Thyroid gland (tissue), 4 donors: ENCODE measurements around the gene TBC1D22A.

ENCODE experiments used
- CTCF ChIP-seq, 6 experiments: fragments of 200-600 bp in 3 of 6; fragments of 450-650 bp in 3 of 6; sonication (generic) in 3 of 6; IDR thresholded peaks; one replicate each; pipeline ENCODE4 v1.5.1; 2016 to 2019; ENCODE audit warnings: antibody characterized with exemption in 6 of 6, mild to moderate bottlenecking in 2 of 6, inconsistent platforms in 1 of 6, moderate library complexity in 1 of 6
- POLR2A ChIP-seq, 2 donors: fragments of 450-650 bp; IDR thresholded peaks; one replicate each; pipeline ENCODE4 v1.6.1; 2017; ENCODE audit warnings: antibody characterized with exemption in 2 of 2, mild to moderate bottlenecking in 2 of 2, moderate library complexity in 1 of 2

GRCh38 chr22:46777609-46777970, 15.1 kb downstream of the TBC1D22A start:
- TF ChIP-seq POLR2A (IDR thresholded peaks at IDR 0.05) (no peak), CTCF (IDR thresholded peaks at IDR 0.05) (no peak)
